ENCODE data around the gene VCX3B.
"Not testable (repeated sequence)": the region's sequence is repeated elsewhere in the genome, so short reads cannot be mapped to it uniquely, and the experiment has no call there.

Gene VCX3B

GRCh38 chrX:8464530-8464929 lies at the start of gene VCX3B:
Gene VCX3B, plus strand, starts transcription at chrX:8464830. Its CDS starts 621 bp downstream, at chrX:8465451.
- DNase-seq (ENCODE audit: low spot score) = not testable (repeated sequence)

GRCh38 chrX:8418301-8418700 lies 46.3 kb upstream of the VCX3B start:
- DNase-seq (ENCODE audit: low spot score) = no peak

- no peak for DNase-seq (ENCODE audit: low spot score)
Observed at GRCh38 chrX:8424912-8425311, 39.7 kb upstream of the VCX3B start.

- DNase-seq (ENCODE audit: low spot score) = no peak
Observed at GRCh38 chrX:8429692-8430249, 34.9 kb upstream of the VCX3B start.

GRCh38 chrX:8430444-8430843 lies 34.2 kb upstream of the VCX3B start:
- no peak for DNase-seq (ENCODE audit: low spot score)

- DNase-seq (ENCODE audit: low spot score) = no peak
Observed at GRCh38 chrX:8432396-8432795, 32.2 kb upstream of the VCX3B start.

GRCh38 chrX:8433109-8434062 lies 31.2 kb upstream of the VCX3B start:
- DNase-seq (ENCODE audit: low spot score) = peak; percentile 1

- no peak for DNase-seq (ENCODE audit: low spot score)
Observed at GRCh38 chrX:8447368-8447767, 17.3 kb upstream of the VCX3B start.

- not testable (repeated sequence) for DNase-seq (ENCODE audit: low spot score)
Observed at GRCh38 chrX:8452343-8452742, 12.3 kb upstream of the VCX3B start.

- DNase-seq (ENCODE audit: low spot score) = no peak
Observed at GRCh38 chrX:8453611-8454010, 11.0 kb upstream of the VCX3B start.

GRCh38 chrX:8455557-8455956 lies 9.1 kb upstream of the VCX3B start:
- no peak for DNase-seq (ENCODE audit: low spot score)

GRCh38 chrX:8462488-8462887 lies 2.1 kb upstream of the VCX3B start:
- DNase-seq (ENCODE audit: low spot score) = no peak

GRCh38 chrX:8484360-8484949 lies 19.8 kb downstream of the VCX3B start:
- no peak for DNase-seq (ENCODE audit: low spot score)

- not testable (repeated sequence) for DNase-seq (ENCODE audit: low spot score)
Observed at GRCh38 chrX:8495036-8495435, 30.4 kb downstream of the VCX3B start.

- DNase-seq (ENCODE audit: low spot score) = no peak
Observed at GRCh38 chrX:8500203-8500602, 35.6 kb downstream of the VCX3B start.

- DNase-seq (ENCODE audit: low spot score) = not testable (repeated sequence)
Observed at GRCh38 chrX:8502101-8502500, 37.5 kb downstream of the VCX3B start.

GRCh38 chrX:8504451-8504850 lies 39.8 kb downstream of the VCX3B start:
- DNase-seq (ENCODE audit: low spot score) = no peak
